Measurements from ENCODE around the gene AFG3L2.

Gene AFG3L2

GRCh38 chr18:12321333-12321732, 55.7 kb downstream of the AFG3L2 start:
- no peak for DNase-seq

GRCh38 chr18:12318857-12319256, 58.2 kb downstream of the AFG3L2 start:
- DNase-seq: no peak

GRCh38 chr18:12318334-12318697, 58.7 kb downstream of the AFG3L2 start:
- no peak for DNase-seq

GRCh38 chr18:12317664-12318333, 59.2 kb downstream of the AFG3L2 start:
- DNase-seq: no peak

GRCh38 chr18:12315911-12316310, 61.1 kb downstream of the AFG3L2 start:
- no peak for DNase-seq

GRCh38 chr18:12315490-12315889, 61.5 kb downstream of the AFG3L2 start:
- no peak for DNase-seq

GRCh38 chr18:12314591-12315305, 62.3 kb downstream of the AFG3L2 start:
- no peak for DNase-seq

GRCh38 chr18:12313530-12314245, 63.3 kb downstream of the AFG3L2 start:
- DNase-seq: no peak

- no peak for DNase-seq
Measured at GRCh38 chr18:12312976-12313375, 64.1 kb downstream of the AFG3L2 start.

- DNase-seq: no peak
Measured at GRCh38 chr18:12310762-12311161, 66.3 kb downstream of the AFG3L2 start.

- DNase-seq: no peak
Measured at GRCh38 chr18:12309683-12310198, 67.3 kb downstream of the AFG3L2 start.

- no peak for DNase-seq
Measured at GRCh38 chr18:12308386-12309100, 68.5 kb downstream of the AFG3L2 start.

GRCh38 chr18:12307701-12308385, 69.2 kb downstream of the AFG3L2 start, which contains the start of gene TUBB6:
Gene TUBB6 (plus strand): TSS chr18:12308241. CDS start chr18:12308293, 52 bp downstream.
- no peak for DNase-seq

- DNase-seq: no peak
Measured at GRCh38 chr18:12306752-12307700, 70.0 kb downstream of the AFG3L2 start.

GRCh38 chr18:12305930-12306629, 70.9 kb downstream of the AFG3L2 start:
- no peak for DNase-seq

GRCh38 chr18:12305211-12305610, 71.8 kb downstream of the AFG3L2 start:
- no peak for DNase-seq

- no peak for DNase-seq
Measured at GRCh38 chr18:12304351-12305210, 72.4 kb downstream of the AFG3L2 start.

- DNase-seq: no peak
Measured at GRCh38 chr18:12302391-12303147, 74.5 kb downstream of the AFG3L2 start.
